HEK293T (cell line): ENCODE measurements around the gene TSEN2.

Experiments
- ARNT ChIP-seq: fragments of 450-650 bp; IDR thresholded peaks from 2 replicates; pipeline ENCODE4 v1.6.1; 2017; ENCODE audit warnings: mild to moderate bottlenecking
- BHLHE40 ChIP-seq: fragments of 450-650 bp; IDR thresholded peaks from 2 replicates; pipeline ENCODE4 v1.6.1; 2016; ENCODE audit warnings: mild to moderate bottlenecking, moderate library complexity, borderline replicate concordance
- ELF4 ChIP-seq: fragments of 450-650 bp; IDR thresholded peaks from 2 replicates; pipeline ENCODE4 v1.6.1; 2017; ENCODE audit warnings: antibody characterized with exemption
- FOXA1 ChIP-seq: fragments of 450-650 bp; IDR thresholded peaks from 2 replicates; pipeline ENCODE4 v1.6.1; 2016; ENCODE audit warnings: mild to moderate bottlenecking
- FOXK2 ChIP-seq: fragments of 450-650 bp; IDR thresholded peaks from 2 replicates; pipeline ENCODE4 v1.6.1; 2016; ENCODE audit warnings: mild to moderate bottlenecking
- FOXM1 ChIP-seq: fragments of 450-650 bp; IDR thresholded peaks from 2 replicates; pipeline ENCODE4 v1.6.1; 2017; ENCODE audit warnings: mild to moderate bottlenecking, borderline replicate concordance
- HDGF ChIP-seq: fragments of 450-650 bp; IDR thresholded peaks from 2 replicates; pipeline ENCODE4 v1.6.1; 2017; ENCODE audit warnings: antibody characterized with exemption, borderline replicate concordance
- LEF1 ChIP-seq: fragments of 450-650 bp; IDR thresholded peaks from 2 replicates; pipeline ENCODE4 v1.6.1; 2017; ENCODE audit warnings: mild to moderate bottlenecking, borderline replicate concordance
- NFRKB ChIP-seq: fragments of 450-650 bp; IDR thresholded peaks from 2 replicates; pipeline ENCODE4 v1.6.1; 2016; ENCODE audit warnings: mild to moderate bottlenecking, moderate library complexity
- PKNOX1 ChIP-seq: fragments of 450-650 bp; IDR thresholded peaks from 2 replicates; pipeline ENCODE4 v1.6.1; 2016
- SP1 ChIP-seq: fragments of 450-650 bp; IDR thresholded peaks from 2 replicates; pipeline ENCODE4 v1.6.1; 2017
- SUZ12 ChIP-seq: fragments of 450-650 bp; IDR thresholded peaks from 2 replicates; pipeline ENCODE4 v1.6.1; 2016; ENCODE audit warnings: mild to moderate bottlenecking
- TARDBP ChIP-seq: fragments of 450-650 bp; IDR thresholded peaks from 2 replicates; pipeline ENCODE4 v1.6.1; 2016
- ZNF384 ChIP-seq: fragments of 450-650 bp; IDR thresholded peaks from 2 replicates; pipeline ENCODE4 v1.6.1; 2016

GRCh38 chr3:12483872-12484197 is 445 bp upstream of the TSEN2 start:
- TF ChIP-seq SUZ12 (no peak), SP1 (no peak), HDGF (no peak), FOXA1 (no peak), BHLHE40 (no peak), NFRKB (no peak), ZNF384 (no peak), TARDBP (no peak), FOXK2 (no peak), ARNT (no peak), ELF4 (no peak), PKNOX1 (peak; percentile 25; the same call in 1 of the 2 replicates), FOXM1 (no peak), LEF1 (no peak)
